ENCODE measurements around the gene SVIL.
"Not testable (repeated sequence)": the region's sequence is repeated elsewhere in the genome, so short reads cannot be mapped to it uniquely, and the experiment has no call there.

SVIL gene

DNA sequence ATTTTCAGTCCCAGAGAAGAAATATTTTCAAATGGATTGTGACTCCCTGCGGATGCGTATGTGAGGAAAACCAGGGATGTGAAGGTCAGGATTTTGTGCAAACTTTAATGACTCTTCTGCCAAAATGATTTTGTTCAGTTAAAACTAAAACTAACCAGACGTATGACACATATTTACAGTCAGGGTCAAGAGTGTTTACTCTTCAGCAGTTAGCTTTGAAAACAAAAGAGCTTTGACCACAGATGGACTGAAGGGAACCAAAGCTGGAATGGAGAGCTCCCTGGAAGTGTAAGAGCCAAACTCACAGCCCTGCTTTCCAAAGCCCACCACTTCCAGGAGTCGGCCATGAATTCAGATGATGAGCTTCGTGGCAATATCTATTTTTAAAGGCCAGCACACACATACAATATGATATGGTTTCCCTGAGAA lies 15.5 kb downstream of the SVIL start:
- DNase-seq, result no peak

DNA sequence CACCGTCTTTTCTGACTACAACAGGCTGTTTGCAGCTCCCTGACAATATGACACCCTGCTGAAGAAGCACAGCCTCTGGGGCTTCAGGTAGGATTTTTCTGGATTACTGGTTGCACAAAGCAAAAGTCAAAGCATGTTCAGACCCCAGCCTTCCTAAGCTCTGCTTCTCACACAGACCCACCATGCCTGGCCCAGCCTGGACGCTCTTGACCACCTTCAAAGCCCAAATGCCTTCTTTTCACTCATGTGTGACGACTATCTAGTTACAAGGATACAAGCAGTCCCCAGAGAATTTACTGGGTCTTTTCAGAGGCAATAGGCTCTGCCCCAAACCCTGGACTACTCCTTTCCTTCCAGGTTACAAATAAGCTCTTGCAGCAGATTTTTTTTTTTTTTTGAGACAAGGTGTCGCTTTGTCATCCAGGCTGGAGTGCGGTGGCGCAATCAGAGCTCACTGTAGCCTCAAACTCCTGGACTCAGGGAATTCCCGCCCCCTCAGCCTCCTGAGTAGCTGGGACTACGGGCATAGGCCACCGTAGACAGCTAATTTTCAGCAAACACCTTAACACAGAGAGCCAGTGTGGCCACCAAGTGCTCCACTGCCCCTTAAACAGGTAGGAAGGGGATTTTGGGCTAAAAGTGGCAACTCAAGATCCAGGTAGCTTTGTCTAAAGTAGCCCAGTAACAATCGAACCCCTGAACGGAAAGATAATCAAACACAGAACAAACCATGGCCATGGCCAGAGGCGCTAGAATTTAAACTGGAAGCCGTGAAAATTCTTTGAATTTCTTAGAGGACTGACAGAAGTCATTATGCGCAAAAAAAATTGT lies 16.2 kb downstream of the SVIL start:
- no peak for DNase-seq

DNA sequence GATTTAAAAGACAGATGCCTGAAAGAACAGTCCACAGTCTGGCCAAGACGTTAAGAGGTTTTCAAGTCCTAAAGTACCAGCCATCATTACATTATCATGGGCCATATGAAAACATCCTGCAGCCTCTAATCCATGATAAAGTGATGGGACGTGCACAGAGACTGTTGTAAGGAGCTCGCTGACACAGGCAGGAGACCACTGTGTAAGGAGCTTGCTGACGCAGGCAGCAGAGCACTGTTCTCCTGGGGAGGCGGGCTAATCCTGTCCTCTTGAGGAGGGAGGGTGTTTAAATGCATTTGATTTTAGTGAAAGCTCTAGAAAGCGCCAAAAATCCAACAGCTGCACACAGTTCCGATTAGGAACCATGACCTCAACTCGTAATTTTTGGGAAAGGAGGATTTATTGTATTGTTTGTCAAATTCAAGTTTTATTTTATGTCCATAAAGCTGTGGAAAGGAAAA lies 16.9 kb downstream of the SVIL start:
- DNase-seq, result no peak

DNA sequence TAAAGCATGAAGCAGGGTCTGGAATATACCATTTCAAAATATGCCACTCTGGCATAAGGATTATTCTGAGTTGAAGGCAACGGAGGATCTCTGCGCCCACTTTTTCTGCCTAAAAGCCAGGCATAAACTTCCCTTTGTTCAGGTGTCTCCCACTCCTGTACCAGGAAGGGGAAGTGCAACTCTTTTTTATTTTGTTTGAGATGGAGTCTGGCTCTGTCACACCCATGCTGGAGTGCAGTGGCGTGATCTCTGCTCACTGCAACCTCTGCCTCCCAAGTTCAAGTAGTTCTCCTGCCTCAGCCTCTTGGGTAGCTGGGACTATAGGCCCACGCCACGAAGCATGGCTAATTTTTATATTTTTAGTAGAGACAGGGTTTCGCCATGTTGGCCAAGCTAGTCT lies 18.2 kb downstream of the SVIL start:
- no peak for DNase-seq

DNA sequence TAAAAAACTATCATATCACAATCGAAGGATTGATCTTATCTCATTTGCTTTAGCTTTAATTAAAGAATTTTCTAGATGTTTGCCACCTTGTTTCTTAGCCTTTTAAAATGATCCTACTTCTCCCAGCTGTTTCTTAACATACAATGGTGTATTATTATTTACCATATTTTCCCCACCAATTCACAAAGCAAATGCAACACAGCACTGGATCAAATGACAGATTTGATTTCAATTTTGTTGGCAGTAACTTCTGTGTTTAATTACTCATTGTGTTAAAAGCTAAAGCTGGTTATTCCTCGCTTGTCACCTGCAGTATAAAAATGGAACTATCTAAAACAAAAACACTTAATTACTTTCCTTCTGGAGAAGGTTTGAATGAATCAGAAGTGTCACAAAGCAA lies 19.6 kb downstream of the SVIL start:
- DNase-seq, result no peak

DNA sequence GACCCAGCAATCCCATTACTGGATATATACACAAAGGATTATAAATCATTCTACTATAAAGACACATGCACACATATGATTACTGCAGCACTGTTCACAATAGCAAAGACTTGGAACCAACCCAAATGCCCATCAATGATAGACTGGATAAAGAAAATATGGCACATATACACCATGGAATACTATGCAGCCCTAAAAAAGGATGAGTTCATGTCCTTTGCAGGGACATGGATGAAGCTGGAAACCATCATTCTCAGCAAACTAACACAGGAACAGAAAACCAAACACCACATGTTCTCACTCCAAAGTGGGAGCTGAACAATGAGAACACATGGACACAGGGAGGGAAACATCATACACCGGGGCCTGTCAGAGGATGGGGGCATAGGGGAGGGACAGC lies 20.5 kb downstream of the SVIL start:
- not testable (repeated sequence) for DNase-seq

DNA sequence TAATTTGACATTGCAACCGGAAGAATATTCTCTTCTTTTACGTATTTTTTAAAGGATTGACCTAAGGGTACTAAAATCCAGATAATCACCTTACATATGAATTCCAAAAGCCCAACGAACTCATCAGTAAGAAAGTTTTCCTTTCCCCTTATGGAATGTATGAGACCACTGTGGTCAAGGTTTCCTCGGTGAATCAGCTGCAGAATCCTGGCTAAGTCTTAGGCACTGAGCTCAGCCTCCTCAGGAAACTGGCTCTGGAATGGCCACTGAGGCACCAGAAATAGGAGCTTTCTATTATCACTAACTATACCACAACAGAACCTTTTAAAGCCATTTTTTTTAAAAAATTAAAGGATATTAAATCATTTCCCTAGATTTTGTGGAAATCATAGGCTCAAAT lies 21.0 kb downstream of the SVIL start:
- no peak for DNase-seq

DNA sequence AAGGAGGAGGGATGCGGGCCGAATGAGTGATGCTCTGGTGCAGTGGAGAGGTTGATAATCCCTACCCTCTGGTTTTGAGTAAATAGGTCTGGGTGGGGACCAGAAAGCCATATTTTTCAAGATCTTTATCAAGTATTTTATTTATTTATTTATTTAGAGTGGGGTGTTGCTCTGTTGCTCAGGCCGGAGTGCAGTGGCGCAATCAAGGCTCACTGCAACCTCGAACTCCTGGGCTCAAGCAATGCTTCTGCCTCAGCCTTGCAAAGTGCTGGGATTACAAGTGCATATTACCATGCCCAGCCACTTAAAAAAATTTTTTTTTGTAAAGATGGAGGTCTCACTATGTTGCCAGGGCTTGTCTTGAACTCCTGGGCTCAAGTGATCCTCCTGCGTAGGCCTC lies 21.6 kb downstream of the SVIL start:
- no peak for DNase-seq

DNA sequence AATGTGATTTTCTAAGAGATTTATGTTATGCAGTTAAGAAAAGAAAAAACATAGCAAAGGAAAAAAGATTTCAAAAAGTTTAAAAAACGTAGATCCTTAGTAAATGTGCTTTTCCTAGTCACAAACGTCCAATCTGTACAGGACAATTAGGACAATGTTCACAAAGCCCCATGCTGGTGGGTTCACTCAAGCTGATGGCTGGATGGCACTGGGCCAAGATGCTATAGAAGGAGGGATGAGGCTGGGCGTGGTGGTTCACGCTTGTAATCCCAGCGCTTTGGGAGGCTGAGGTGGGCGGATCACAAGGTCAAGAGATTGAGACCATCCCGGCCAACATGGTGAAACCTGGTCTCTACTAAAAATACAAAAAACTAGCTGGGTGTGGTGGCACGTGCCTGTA lies 22.1 kb downstream of the SVIL start:
- no peak for DNase-seq

DNA sequence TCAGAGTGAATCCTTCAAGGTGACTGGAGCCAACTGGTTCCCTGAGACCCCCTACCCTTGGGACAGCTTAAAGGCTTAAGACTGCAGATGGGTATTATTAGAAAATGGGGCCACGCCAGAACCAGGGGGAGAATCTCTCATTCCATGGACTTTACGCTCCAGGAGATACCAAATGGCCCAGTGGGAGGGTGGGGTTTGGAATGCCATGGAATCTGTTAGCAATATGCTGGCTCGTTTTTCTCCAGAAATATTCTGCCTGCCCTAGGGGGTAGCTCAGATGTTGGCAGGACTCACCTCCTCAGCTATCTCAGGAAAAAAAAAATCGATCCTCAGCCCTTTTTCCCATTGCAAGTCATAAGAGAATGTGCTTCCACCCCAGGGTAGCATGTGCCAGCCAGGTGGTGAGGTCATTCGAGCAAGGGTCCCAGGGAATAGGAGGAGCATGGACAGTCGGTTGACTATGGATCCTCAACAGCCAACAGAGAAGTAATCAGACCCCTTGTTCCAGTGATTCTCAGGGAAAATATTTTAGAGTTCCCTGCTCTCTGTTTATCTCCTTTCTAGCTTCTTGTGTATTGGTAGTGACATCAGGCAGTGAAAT lies 22.9 kb downstream of the SVIL start:
- no peak for DNase-seq

DNA sequence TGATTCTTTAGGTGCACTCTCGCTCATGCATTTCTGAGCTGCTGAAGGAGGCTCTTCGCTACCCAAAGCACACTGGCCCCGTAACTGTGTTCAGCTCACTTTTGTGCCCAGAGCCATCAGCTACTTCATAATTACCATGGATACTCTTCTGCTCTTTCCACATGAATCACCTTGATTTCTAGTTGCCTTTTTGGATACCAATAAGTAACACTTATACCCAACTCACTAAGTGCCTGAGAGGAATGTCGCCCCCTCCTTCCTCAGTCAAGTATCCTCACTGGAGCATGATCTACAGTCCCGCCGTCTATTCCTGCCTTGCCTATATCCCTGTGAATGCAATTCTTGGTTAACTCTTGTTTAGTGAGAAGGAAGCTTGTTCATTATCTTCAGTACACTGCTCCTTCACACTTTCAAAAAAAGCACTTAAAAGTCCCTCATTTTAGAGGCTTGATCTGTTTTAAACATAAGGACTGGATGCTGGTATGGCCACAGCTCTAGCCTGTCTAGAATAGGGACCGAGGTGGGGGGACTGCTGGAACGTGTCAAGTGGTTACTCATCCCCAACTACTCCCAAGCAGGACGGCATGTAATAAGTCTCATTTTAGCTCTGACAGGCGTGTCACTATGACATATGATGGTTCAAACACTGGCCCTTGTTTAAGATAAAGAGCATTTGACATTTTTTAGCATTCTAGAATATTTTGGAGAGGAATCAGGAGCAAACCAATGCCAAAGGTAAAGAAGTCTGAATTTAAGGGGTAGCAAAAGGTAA lies 23.7 kb downstream of the SVIL start:
- DNase-seq, result no peak

DNA sequence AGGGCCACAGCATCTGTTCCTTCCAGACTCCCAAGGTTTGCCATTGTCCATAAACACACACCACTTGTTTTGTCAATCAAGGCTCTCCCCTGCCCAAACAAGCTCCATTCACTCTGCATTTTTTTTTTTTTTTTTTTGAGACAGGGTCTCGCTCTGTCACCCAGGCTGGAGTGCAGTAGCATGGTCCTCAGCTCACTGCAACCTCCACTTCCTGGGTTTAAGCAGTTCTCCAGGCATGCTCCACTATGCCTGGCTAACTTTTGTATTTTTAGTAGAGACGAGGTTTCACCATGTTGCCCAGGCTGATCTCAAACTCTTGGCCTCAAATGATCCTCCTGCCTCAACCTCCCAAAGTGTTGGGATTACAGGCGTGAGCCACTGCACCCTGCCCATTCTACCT lies 24.4 kb downstream of the SVIL start:
- not testable (repeated sequence) for DNase-seq

DNA sequence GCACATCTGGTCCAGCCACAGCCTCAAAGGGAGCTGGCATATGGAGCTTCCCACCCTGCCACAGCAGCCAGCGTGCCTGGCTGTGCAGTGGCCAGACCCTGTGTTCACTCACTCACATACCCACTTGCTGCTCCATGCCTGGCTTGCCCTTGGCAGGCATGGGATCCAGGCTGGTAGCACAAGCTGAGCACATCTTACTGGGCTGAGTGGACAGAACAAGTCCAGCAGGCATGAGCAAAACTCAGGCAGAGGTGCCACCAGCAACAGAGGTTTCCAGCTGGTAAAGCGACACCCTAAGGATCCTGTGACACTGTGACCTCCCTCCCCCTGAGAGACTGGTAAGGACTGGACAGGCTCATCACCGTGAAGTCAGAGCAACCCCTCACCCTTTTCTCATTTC lies 25.1 kb downstream of the SVIL start:
- DNase-seq, result no peak

DNA sequence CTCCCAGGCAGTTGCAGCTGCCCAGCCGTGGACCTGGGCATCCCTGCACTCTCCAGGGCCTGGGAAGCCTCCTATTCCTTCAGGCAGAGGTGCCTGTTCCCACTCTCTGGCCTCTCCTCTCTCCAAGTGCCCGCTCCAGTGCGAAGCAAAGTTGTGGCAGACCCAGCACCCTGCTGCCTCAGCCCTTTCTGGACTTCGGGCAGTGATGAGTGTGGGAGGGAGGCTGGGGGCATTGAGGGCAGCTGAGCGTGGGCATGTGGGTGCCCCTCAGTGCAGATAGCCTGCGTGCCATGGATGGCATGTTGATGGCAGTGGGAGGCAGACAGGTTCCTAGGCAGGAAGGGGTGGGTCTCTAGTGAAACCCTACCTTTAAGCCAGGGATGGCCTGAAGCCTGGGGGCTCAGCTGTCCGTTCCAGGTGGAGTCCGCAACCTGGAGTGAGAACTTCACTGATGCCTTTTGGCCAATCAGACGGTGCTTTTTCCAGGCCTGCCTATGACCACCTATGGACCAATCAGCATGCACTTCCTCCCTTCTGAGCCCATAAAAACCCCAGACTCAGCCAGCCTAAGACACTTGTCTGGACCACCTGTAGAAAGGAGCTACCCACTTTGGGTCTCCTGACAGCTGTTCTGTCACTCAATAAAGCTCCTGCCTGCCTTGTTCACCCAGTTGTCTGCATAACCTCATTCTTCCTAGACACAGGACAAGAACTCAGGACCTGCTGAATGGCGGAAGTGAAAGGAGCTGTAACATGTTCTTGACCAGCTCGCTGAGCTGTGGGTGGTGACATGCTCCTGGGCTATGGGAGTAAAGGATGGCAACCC lies 26.1 kb downstream of the SVIL start:
- no peak for DNase-seq

DNA sequence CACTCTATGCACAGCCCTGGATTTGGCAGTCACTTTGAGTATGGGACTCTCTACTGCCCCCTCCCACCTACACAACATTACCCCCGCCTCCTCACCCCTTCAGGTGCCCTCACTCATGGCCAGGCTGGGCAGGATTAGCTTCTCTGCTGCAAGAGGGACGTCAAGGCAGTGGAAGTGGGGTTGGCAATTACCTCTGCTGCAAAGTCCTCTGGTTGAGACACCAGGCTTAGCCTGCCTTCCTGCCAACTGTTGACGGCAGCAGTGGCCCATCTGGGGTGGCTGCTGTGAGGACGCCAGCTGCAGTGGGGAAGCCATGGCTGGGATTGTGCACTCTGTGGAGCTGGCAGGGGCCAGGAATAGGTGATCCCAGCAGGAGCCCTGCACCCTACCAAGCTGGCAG lies 26.7 kb downstream of the SVIL start:
- DNase-seq, result no peak

DNA sequence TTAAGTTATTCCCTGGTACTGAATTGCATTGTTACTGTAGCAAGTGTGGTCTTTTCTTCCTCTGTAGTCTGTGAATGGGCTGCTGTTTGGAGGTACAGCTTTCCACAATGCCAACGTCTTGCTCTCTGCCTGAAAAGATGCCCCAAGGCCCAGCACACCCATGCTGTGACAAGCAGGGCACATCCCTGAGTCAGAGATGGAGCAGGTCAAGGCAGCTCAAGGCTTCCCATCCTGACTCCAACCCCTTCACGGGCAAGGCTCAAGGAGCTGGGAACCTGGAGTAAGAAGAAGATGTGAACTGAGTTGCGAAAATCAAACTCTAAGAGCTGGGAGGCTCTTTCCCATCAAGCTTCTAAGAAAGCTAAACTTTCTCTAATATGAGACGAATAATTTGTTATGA lies 27.2 kb downstream of the SVIL start:
- DNase-seq, result no peak

DNA sequence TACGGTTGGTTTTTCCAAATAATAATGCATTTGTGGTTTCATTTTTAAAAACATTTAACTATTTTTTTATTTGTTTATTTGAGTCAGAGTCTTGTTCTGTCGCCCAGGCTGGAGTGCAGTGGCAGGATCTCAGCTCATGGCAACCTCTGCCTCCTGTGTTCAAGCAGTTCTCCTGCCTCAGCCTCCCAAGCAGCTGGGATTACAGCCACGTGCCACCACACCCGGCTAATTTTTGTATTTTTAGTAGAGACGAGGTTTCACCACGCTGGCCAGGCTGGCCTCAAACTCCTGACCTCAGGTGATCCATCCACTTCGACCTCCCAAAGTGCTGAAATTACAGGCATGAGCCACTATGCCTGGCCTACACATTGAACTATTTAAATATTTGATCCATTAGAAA lies 28.1 kb downstream of the SVIL start:
- not testable (repeated sequence) for DNase-seq

DNA sequence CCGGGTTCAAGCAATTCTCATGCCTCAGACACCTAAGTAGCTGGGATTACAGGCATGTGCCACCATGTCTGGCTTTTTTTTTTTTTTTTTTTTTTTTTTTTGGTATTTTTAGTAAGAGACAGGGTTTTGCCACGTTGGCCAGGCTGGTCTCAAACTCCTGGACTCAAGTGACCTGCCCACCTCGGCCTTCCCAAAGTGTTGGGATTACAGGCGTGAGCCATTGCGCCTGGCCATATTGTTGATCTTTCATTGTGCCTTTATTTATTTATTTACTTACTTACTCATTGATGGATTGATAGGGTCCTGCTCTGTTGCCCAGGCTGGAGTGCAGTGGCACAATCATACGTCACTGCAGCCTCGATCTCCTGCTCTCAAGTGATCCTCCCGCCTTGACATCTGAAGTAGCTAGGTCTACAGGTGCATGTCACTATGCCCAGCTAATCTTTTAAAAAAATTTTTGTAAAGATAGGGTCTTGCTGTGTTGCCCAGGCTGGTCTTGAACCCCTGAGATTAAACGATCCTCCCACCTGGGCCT lies 30.4 kb downstream of the SVIL start:
- DNase-seq, result no peak

DNA sequence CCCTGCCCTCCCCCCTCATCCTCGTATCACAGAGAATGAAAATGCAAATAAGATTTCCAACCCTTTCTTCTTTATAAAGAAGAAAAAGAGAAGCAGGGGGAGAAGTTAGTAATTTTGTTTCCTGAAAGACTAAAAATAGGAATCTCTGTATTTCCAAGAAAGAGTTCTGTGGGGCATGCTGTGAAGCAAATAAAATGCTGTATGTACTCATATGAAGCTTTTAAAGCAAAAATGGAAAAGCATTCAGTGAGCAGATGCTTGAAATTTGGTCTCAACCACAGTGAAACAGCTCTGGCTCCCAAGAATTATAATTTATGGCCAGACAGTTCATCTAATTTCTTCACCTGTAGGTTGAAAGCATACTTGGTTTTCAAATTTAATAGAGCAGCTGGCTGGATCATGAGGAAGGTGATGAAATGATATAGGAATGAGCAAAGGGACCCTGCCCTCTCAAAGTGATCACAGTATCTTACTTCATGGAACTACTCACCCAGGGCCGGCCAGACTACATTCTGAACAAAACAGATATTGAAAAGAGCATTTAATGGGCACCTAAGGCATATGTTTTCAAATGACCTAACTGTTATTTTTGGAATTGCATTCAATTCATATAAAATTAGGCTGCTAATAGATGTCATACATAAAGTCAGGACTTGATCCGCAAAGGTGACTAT lies 31.4 kb downstream of the SVIL start:
- DNase-seq, result no peak

DNA sequence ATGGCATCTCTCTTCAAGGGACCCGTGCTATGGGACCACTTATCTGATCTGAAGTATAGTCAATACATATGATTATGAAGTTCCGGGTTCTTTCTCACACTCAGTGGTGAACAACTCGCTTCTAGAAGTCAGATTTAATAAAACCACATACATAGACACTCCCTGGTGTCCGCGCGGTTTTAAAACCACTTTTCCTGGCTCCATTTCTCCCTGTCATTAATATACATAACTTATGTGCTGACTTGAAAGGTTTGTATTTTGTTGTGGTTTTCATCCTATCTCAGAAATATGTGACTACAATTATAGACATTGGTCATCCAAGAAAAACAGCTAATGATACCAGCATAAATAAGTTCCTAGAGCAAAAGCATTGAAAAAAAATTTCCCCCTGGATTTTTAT lies 34.0 kb downstream of the SVIL start:
- DNase-seq, result no peak

DNA sequence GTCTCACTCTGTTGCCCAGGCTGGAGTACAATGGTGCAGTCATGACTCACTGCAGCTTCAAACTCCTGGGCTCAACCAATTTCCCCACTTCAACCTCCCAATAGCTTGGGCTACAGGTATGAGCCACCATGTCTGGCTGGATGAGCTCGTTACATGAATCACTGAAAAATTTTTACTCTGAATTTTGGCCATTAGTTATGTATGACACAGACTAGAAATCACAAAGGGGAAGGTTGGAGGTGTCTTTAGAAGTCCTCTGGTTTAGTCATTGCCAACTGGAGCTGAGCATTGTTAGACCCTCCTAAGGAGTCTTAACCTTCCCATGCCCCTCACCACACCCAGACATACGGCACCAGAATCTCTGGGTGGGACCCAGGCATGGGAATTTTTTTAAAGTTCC lies 34.7 kb downstream of the SVIL start:
- DNase-seq, result no peak

DNA sequence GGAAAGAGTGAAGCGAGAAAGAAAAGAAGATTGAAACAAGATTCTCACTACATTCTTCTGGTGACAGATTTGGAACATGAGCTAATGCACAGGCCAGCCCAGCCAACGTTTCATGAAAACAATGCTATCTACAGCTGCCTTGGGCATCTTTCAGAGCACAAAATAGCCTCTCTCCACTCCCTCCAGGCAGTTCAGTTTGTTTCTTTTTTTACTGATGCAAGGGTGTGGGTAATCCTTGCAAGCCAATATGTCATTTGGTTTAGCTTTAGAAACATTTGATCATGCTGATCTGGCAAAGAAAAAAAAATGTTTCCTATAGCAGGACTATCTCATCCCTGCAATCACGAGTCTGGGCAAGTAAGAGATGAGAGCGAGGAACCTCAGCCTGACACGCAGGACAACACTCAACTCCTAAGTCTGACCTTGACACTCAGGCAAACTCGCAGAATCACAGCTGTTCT lies 35.9 kb downstream of the SVIL start:
- DNase-seq, result no peak

Data from activated CD4-positive, alpha-beta T cell treated with anti-CD3 and anti-CD28 coated beads, Interleukin-10, Interleukin-2, amounts not matched to agents 100 ng/mL and 50 ng/mL, durations not matched to agents 16 hours and 8 hours (primary cell).